A549 (cell line): ENCODE measurements around the gene TM4SF4.

ENCODE experiments used
- CTCF ChIP-seq: fragments of >200 bp; sonication (Bioruptor Twin); formaldehyde crosslinking; IDR thresholded peaks from 3 replicates; pipeline ENCODE4 v1.5.1; 2016
- KDM1A ChIP-seq: fragments of 200-600 bp; sonication (generic); IDR thresholded peaks from 2 replicates; pipeline ENCODE4 v1.6.1; 2016; ENCODE audit warnings: low read depth, mild to moderate bottlenecking
- NFE2L2 ChIP-seq: fragments of 150-350 bp; conservative IDR thresholded peaks from 2 replicates; pipeline ENCODE4 v1.6.1; 2014; ENCODE audit warnings: low read length
- RARB ChIP-seq: fragments of 250-450 bp; sonication (Bioruptor Pico); IDR thresholded peaks from 2 replicates; pipeline ENCODE4 v1.8.0; 2021; ENCODE audit warnings: mild to moderate bottlenecking, moderate library complexity
- RFX5 ChIP-seq: fragments of 450-650 bp; IDR thresholded peaks from 2 replicates; pipeline ENCODE4 v1.7.1; 2014; ENCODE audit warnings: antibody characterized with exemption, mild to moderate bottlenecking, moderate library complexity

- TF ChIP-seq CTCF = no peak
- TF ChIP-seq RFX5 = no peak
- no peak for TF ChIP-seq RARB (CRISPR knock-in tag)
- no peak for TF ChIP-seq NFE2L2
- TF ChIP-seq KDM1A = no peak
These were observed 42.3 kb upstream of the TM4SF4 start for GRCh38 chr3:149432149-149432548.
